ENCODE measurements around the gene TP53. TPM values are rescaled to one million over a fixed set of nuclear protein-coding genes. Genes with fewer than 3 reads are reported as not detected.

TP53 gene
- total RNA-seq, 2 experiments from 2014 or later = 69.2 to 172 TPM

DNA sequence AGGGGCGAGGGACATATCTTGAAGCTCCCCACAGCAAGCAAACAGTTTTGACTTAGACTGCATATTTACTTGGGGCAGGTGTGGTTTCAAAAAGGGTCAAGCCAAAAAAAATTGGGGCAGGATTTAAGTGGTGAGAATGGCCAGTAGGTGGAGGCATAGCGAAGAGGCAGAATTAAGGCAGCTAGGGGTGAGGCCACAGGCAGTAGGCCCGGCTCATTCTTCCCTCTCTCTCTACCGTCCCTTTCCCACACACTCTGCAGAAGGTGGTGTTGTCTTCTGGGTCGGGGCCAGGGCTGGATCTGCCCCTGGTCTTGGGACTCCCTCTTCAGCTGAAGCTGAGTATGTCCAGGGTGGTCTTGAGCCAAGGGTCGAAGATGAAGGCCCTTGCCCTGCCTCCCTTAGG, 54.8 kb downstream of the TP53 start:
- ChIA-PET CTCF (ENCODE audit: unreplicated experiment) (no interaction called here), POLR2A (interaction anchor here (0.7 kb wide), 1 partner anchor 55 kb away, joined by 3 read pairs; no protein-coding TSS in a partner anchor)
- Histone ChIP-seq H3K4me1 (ENCODE audit: insufficient read depth, low read length, poor library complexity, severe bottlenecking) (no peaks in the 10 kb centered on the region), H3K9me2 (ENCODE audit: insufficient read depth, low read length) (no peaks in the 10 kb centered on the region), H4K20me1 (ENCODE audit: insufficient read depth, low read length) (no peaks in the 10 kb centered on the region), H3K36me3 (ENCODE audit: insufficient read depth, low read length) (no peaks in the 10 kb centered on the region), H3K4me3 (ENCODE audit: low read depth, low read length, poor library complexity, severe bottlenecking) (no peak overlapping the region), H3K27ac (ENCODE audit: low read depth, low read length, poor library complexity, severe bottlenecking) (no peak overlapping the region), H3K4me2 (ENCODE audit: low read length) (no peak overlapping the region), H3K79me2 (ENCODE audit: insufficient read depth, low read depth, low read length) (no peaks in the 10 kb centered on the region), H2AFZ (ENCODE audit: low read length) (peak overlapping the region; percentile 29; the same call in 1 of the 2 replicates), H3K9me3 (ENCODE audit: low read length) (no peaks in the 10 kb centered on the region)
- TF ChIP-seq EZH2phosphoT487 (IDR thresholded peaks at IDR 0.05; ENCODE audit: borderline replicate concordance, low read depth, low read length) = no peak
- TF ChIP-seq, protein P1, sequence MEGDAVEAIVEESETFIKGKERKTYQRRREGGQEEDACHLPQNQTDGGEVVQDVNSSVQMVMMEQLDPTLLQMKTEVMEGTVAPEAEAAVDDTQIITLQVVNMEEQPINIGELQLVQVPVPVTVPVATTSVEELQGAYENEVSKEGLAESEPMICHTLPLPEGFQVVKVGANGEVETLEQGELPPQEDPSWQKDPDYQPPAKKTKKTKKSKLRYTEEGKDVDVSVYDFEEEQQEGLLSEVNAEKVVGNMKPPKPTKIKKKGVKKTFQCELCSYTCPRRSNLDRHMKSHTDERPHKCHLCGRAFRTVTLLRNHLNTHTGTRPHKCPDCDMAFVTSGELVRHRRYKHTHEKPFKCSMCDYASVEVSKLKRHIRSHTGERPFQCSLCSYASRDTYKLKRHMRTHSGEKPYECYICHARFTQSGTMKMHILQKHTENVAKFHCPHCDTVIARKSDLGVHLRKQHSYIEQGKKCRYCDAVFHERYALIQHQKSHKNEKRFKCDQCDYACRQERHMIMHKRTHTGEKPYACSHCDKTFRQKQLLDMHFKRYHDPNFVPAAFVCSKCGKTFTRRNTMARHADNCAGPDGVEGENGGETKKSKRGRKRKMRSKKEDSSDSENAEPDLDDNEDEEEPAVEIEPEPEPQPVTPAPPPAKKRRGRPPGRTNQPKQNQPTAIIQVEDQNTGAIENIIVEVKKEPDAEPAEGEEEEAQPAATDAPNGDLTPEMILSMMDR (conservative IDR thresholded peaks at IDR 0.05; ENCODE audit: low read length) = peak; percentile 78
- peak; percentile 62 for DNase-seq (ENCODE audit: low spot score)
- no TSS peak for BruUV-seq (replicated peaks)
- intact Hi-C loops (cut with micrococcal nuclease; ENCODE audit: unreplicated experiment) = loop anchor here (10.0 kb wide), 1 partner anchor 152 kb away; no protein-coding TSS in a partner anchor

DNA sequence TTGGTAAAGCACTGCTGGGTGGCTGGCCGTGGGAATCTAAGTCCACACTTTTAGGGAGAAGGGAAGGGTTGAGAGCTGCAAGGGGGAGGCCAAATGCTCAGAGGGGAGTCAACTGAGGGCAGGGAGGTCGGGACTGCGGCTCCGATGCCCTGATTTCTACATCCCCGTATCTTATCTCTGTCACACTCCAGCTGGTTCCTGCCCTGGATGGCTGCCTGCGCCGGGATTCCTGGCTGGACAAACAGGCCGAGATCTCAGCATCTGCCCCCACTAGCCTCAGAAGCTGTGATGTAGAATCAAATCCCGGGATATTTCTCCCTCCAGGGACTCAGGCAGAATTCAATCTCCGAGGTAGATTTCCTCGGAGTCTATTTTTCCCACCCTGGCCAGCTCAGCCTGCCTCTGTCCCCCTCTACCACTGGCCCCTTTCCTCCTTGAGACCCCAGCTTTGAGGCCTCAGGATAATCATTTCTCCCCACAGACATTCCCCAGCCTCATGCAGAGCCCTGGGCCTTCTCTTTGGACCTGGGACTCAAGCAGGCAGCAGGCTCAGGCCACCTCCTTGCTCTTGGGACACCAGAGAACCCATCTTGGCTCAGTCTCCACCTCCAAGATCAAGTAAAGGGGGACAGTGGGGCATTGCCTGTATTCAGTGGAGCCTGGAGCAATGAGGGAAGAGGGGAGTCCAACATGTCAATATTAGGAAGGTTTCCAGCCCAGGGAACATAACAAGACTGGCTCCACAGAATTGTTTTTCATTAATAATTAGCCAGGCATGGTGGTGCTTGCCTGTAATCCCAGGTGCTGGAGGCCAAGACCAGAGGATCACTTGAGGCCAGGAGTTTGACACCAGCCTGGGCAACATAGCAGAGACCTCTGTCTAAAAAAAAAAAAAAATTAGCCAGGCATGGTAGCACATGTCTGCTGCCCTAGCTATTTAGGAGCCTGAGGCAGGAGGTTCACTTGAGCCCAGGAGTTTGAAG, 55.6 kb downstream of the TP53 start:
- no peak overlapping the region for H3K27ac ChIP-seq (ENCODE audit: low read depth, low read length, poor library complexity, severe bottlenecking)
- no peaks in the 10 kb centered on the region for H3K9me2 ChIP-seq (ENCODE audit: insufficient read depth, low read length)
- ChIA-PET POLR2A (interaction anchor here (1.2 kb wide), 1 partner anchor 17 kb away, joined by 4 read pairs; the partner anchor contains the start of gene FXR2), CTCF (ENCODE audit: unreplicated experiment) (no interaction called here)
- DNase-seq (ENCODE audit: low spot score) = no peak
- no peak overlapping the region for H3K4me2 ChIP-seq (ENCODE audit: low read length)
- H3K4me1 ChIP-seq (ENCODE audit: insufficient read depth, low read length, poor library complexity, severe bottlenecking) = peaks cover 4% of the 10 kb centered on the region
- no peaks in the 10 kb centered on the region for H4K20me1 ChIP-seq (ENCODE audit: insufficient read depth, low read length)
- no peaks in the 10 kb centered on the region for H3K9me3 ChIP-seq (ENCODE audit: low read length)
- H2AFZ ChIP-seq (ENCODE audit: low read length) = no peak overlapping the region
- BruUV-seq (replicated peaks) = no TSS peak
- H3K79me2 ChIP-seq (ENCODE audit: insufficient read depth, low read depth, low read length) = no peaks in the 10 kb centered on the region
- H3K4me3 ChIP-seq (ENCODE audit: low read depth, low read length, poor library complexity, severe bottlenecking) = no peak overlapping the region
- no peaks in the 10 kb centered on the region for H3K36me3 ChIP-seq (ENCODE audit: insufficient read depth, low read length)
- no peak for TF ChIP-seq EZH2phosphoT487 (IDR thresholded peaks at IDR 0.05; ENCODE audit: borderline replicate concordance, low read depth, low read length)
- TF ChIP-seq, protein P1 (conservative IDR thresholded peaks at IDR 0.05; ENCODE audit: low read length) = no peak
- intact Hi-C loops (cut with micrococcal nuclease; ENCODE audit: unreplicated experiment) = loop anchor here (10.0 kb wide), 1 partner anchor 153 kb away; no protein-coding TSS in a partner anchor

Data from OCI-LY7 (cell line).